ENCODE data around the gene ATG13. TPM values are rescaled to one million over a fixed set of nuclear protein-coding genes. Genes with fewer than 3 reads are reported as not detected.

The ATG13 gene
- total RNA-seq, 2 donors from 2014 or later, result 54.3 to 172 TPM

DNA sequence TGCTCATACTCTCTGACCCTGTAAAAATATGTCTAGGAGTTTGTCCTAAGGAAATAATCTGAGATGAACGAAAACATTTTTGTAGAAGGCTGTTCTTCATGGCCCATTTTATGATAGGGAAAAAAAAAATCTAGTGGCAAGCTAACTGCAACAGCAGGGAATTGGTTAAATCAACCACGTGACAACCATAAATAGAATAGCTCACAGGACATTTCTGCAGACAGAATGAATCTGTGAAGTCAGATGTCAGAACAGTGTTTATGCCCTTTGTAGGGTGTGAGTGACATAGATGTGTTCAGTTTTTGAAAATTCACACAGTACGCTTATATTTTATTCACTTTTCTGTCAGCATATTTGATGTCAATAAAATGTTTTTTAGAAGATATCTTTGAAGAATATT is 67.0 kb downstream of the ATG13 start:
- TF ChIP-seq POLR2AphosphoS5 (IDR thresholded peaks at IDR 0.05) (no peak), POLR2A (IDR thresholded peaks at IDR 0.05) (no peak)
- TF ChIP-seq, protein P1, sequence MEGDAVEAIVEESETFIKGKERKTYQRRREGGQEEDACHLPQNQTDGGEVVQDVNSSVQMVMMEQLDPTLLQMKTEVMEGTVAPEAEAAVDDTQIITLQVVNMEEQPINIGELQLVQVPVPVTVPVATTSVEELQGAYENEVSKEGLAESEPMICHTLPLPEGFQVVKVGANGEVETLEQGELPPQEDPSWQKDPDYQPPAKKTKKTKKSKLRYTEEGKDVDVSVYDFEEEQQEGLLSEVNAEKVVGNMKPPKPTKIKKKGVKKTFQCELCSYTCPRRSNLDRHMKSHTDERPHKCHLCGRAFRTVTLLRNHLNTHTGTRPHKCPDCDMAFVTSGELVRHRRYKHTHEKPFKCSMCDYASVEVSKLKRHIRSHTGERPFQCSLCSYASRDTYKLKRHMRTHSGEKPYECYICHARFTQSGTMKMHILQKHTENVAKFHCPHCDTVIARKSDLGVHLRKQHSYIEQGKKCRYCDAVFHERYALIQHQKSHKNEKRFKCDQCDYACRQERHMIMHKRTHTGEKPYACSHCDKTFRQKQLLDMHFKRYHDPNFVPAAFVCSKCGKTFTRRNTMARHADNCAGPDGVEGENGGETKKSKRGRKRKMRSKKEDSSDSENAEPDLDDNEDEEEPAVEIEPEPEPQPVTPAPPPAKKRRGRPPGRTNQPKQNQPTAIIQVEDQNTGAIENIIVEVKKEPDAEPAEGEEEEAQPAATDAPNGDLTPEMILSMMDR (IDR thresholded peaks at IDR 0.05), result no peak
- no peak overlapping the region for H3K4me3 ChIP-seq
- DNase-seq (ENCODE audit: low spot score), result no peak
- intact Hi-C loops (cut with DNase I), result no loop called here
- peaks cover 4% of the 10 kb centered on the region for H3K4me1 ChIP-seq (replicated peaks)
- no peaks in the 10 kb centered on the region for H3K27me3 ChIP-seq (replicated peaks; ENCODE audit: insufficient read depth)
- peak overlapping the region; percentile 17 to 18 for H3K27ac ChIP-seq
- 59% methylated on average over 3 of the region's 3 CpGs for WGBS
- H3K36me3 ChIP-seq, result peaks cover 17 to 20% of the 10 kb centered on the region in 2 donors
- H3K9me3 ChIP-seq, result no peaks in the 10 kb centered on the region

DNA sequence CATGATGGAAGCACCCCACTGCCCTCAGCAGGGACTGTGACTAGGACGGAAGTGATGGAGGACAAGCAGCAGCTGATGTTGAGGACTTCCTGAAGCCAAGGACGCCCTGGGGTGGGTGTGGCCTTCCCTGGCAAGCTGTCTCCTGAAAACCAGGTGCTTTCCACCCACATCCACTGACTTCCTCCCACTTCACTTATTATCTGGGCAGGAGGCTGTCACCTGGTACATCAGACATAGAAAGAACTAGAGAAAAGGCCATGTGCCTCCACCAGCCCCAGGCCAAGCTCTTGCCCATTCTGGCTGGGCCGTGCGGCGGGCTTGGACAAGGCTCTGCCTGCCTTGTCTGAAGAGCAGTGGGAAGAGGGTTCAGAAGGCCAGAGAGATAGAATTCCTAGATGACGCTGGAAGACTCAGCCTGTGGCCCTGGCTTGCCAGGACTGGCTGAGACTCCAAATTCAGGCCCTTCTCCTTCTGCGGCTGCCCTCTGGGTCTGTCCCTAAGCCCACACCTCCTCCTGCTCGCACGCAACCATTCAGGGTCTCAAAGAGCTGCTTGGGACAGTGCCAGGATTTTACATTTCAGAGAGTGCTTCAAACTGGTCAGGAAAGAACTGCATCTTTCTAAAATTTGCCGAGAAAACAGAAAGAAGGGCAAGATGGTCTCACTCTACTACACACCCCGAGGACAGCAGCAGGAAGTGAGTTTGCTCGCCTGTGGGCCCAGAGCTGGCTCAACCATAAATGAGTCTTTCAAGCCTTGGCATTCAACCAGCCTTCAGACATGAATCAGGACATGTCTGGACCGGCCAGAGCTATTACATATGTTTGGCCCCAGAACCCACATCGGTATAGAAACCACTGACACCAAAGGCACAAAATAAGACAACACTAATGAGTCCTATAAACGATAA is 69.8 kb downstream of the ATG13 start:
- no peak for TF ChIP-seq POLR2A (IDR thresholded peaks at IDR 0.05)
- peak; percentile 56 for TF ChIP-seq POLR2AphosphoS5 (IDR thresholded peaks at IDR 0.05)
- TF ChIP-seq, protein P1 (IDR thresholded peaks at IDR 0.05), result no peak
- H3K27me3 ChIP-seq (replicated peaks; ENCODE audit: insufficient read depth), result no peaks in the 10 kb centered on the region
- no peaks in the 10 kb centered on the region for H3K9me3 ChIP-seq
- no peak overlapping the region for H3K4me3 ChIP-seq
- peak; percentile 79 for DNase-seq (ENCODE audit: low spot score)
- H3K36me3 ChIP-seq, result no peaks in the 10 kb centered on the region
- WGBS, result 31% methylated on average over 15 of the region's 15 CpGs
- peak overlapping the region; percentile 51 to 69 for H3K27ac ChIP-seq
- intact Hi-C loops (cut with DNase I), result no loop called here
- peaks cover 4% of the 10 kb centered on the region for H3K4me1 ChIP-seq (replicated peaks)

- Histone ChIP-seq H3K9me3 (no peaks in the 10 kb centered on the region), H3K27me3 (replicated peaks; ENCODE audit: insufficient read depth) (no peaks in the 10 kb centered on the region), H3K27ac (no peak overlapping the region), H3K4me3 (no peak overlapping the region), H3K36me3 (peaks cover 13 to 16% of the 10 kb centered on the region in 2 donors), H3K4me1 (replicated peaks) (peaks cover 4% of the 10 kb centered on the region)
- intact Hi-C loops (cut with DNase I), result no loop called here
- WGBS, result 74% methylated on average over 1 of the region's 1 CpG
- TF ChIP-seq POLR2A (IDR thresholded peaks at IDR 0.05) (no peak), POLR2AphosphoS5 (IDR thresholded peaks at IDR 0.05) (no peak)
- TF ChIP-seq, protein P1 (IDR thresholded peaks at IDR 0.05), result no peak
- DNase-seq (ENCODE audit: low spot score), result no peak
These were observed 73.3 kb downstream of the ATG13 start for GRCh38 chr11:46690702-46691101.

DNA sequence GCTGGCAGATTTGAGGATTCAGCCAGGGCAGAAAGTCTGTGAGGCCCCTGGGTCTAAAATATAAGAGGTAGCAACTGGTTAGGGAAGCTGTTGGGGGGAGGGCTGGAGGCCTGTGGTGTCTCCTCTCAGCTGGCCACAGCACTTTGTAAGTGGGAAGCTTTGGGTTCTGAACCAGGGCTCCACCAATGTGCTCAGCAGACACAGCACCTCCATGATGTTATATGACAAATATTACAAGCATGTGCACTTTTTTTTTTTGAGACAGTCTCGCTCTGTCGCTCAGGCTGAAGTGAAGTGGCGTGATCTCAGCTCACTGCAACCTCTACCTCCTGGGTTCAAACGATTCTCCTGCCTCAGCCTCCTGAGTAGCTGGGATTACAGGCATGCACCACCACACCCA is 75.1 kb downstream of the ATG13 start:
- Histone ChIP-seq H3K4me3 (no peak overlapping the region), H3K36me3 (peaks cover 14 to 19% of the 10 kb centered on the region in 2 donors), H3K27me3 (replicated peaks; ENCODE audit: insufficient read depth) (no peaks in the 10 kb centered on the region), H3K9me3 (no peaks in the 10 kb centered on the region), H3K27ac (no peak overlapping the region), H3K4me1 (replicated peaks) (peaks cover 4% of the 10 kb centered on the region)
- WGBS, result 90% methylated on average over 4 of the region's 4 CpGs
- DNase-seq (ENCODE audit: low spot score), result no peak
- TF ChIP-seq POLR2AphosphoS5 (IDR thresholded peaks at IDR 0.05), result no peak
- TF ChIP-seq, protein P1 (IDR thresholded peaks at IDR 0.05), result no peak
- no peak for TF ChIP-seq POLR2A (IDR thresholded peaks at IDR 0.05)
- intact Hi-C loops (cut with DNase I), result no loop called here

DNA sequence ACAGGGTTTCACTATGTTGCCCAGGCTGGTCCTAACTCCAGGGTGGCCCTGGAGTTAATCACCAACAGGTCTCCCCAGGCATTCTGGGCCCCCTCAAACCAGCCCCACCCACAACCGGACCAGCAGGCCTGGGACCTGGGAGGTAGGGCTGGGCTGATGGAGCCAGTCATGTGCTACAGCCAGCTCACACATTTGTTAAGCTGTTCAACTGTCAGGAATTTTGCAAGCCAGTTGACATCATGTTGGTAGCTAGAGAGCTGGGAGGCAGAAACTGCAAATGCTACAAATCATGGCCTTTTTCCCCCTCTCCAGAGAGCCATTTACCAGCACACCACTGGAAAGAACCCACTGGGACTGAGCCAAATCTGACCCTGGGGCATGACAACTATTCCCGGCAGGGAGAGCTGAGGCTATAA is 76.3 kb downstream of the ATG13 start:
- Histone ChIP-seq H3K27ac (no peak overlapping the region), H3K9me3 (no peaks in the 10 kb centered on the region), H3K36me3 (peaks cover 14 to 19% of the 10 kb centered on the region in 2 donors), H3K27me3 (replicated peaks; ENCODE audit: insufficient read depth) (no peaks in the 10 kb centered on the region), H3K4me1 (replicated peaks) (no peaks in the 10 kb centered on the region), H3K4me3 (no peak overlapping the region)
- DNase-seq (ENCODE audit: low spot score), result no peak
- WGBS, result 52% methylated on average over 2 of the region's 2 CpGs
- TF ChIP-seq POLR2AphosphoS5 (IDR thresholded peaks at IDR 0.05) (no peak), POLR2A (IDR thresholded peaks at IDR 0.05) (no peak)
- TF ChIP-seq, protein P1 (IDR thresholded peaks at IDR 0.05), result no peak
- intact Hi-C loops (cut with DNase I), result no loop called here
